ENCODE results near the gene MN1. TPM values are rescaled to one million over a fixed set of nuclear protein-coding genes. Genes with fewer than 3 reads are reported as not detected.

Gene MN1
- polyA plus RNA-seq, 3 donors, result 0.06 to 0.38 (median 0.29) TPM

GRCh38 chr22:27764722-27765236, 36.8 kb downstream of the MN1 start:
- no peak for DNase-seq
- intact Hi-C loops (cut with micrococcal nuclease), result no loop called here
- no peak overlapping the region for H3K27ac ChIP-seq (ENCODE audit: low read depth in 1 of 2, low read length in 2 of 2)
- H2AFZ ChIP-seq (ENCODE audit: insufficient read depth, low read depth, low read length, poor library complexity, severe bottlenecking), result no peak overlapping the region
- peaks cover 0 to 6% (median 2%) of the 10 kb centered on the region in 3 donors for H3K27me3 Mint-ChIP-seq (ENCODE audit: low read depth in 3 of 3)
- H4K20me1 ChIP-seq (ENCODE audit: insufficient read depth, low read length), result no peaks in the 10 kb centered on the region
- no peaks in the 10 kb centered on the region for H3K36me3 ChIP-seq (replicated peaks in 1 of 2; ENCODE audit: control insufficient read depth in 1 of 2, insufficient read depth in 2 of 2, low read length in 2 of 2)
- no peaks in the 10 kb centered on the region for H3K4me1 ChIP-seq (ENCODE audit: control insufficient read depth in 1 of 2, insufficient read depth in 2 of 2, low read length in 2 of 2)
- H3K4me2 ChIP-seq (replicated peaks; ENCODE audit: extremely low read depth, low read length, poor library complexity, severe bottlenecking), result no peak overlapping the region
- no peak overlapping the region for H3K4me3 Mint-ChIP-seq
- H3K27me3 ChIP-seq (ENCODE audit: control insufficient read depth in 2 of 2, insufficient read depth in 2 of 2, low read length in 2 of 2), result no peaks in the 10 kb centered on the region
- H3K27ac Mint-ChIP-seq, result no peak overlapping the region
- H3K79me2 ChIP-seq (ENCODE audit: insufficient read depth, low read length), result no peaks in the 10 kb centered on the region
- H3K36me3 Mint-ChIP-seq, result no peaks in the 10 kb centered on the region
- H3K9me3 Mint-ChIP-seq, result peaks cover 0 to 1% (median 0%) of the 10 kb centered on the region in 7 donors
- peaks cover 8% of the 10 kb centered on the region for H3K4me1 Mint-ChIP-seq
- TF ChIP-seq CTCF (IDR thresholded peaks at IDR 0.05), result no peak
- 100% methylated on average over 2 of the region's 3 CpGs for WGBS (ENCODE audit: insufficient coverage)
- no peak overlapping the region for H3K4me3 ChIP-seq (replicated peaks in 1 of 3; ENCODE audit: low read depth in 2 of 3, low read length in 3 of 3)
- H3K9me3 ChIP-seq (replicated peaks in 1 of 2; ENCODE audit: control insufficient read depth in 1 of 2, insufficient read depth in 1 of 2, low read length in 2 of 2), result no peaks in the 10 kb centered on the region
- no peak overlapping the region for H3K9ac ChIP-seq (ENCODE audit: insufficient read depth, low read length, poor library complexity, severe bottlenecking)

GRCh38 chr22:27761665-27762064, 39.9 kb downstream of the MN1 start:
- intact Hi-C loops (cut with micrococcal nuclease), result no loop called here
- DNase-seq, result no peak
- no peak for TF ChIP-seq CTCF (IDR thresholded peaks at IDR 0.05)

More at GRCh38 chr22:27761665-27762064, 39.9 kb downstream of the MN1 start:
- Histone ChIP-seq H2AFZ (ENCODE audit: insufficient read depth, low read depth, low read length, poor library complexity, severe bottlenecking) (no peak overlapping the region), H3K4me1 (ENCODE audit: control insufficient read depth in 1 of 2, insufficient read depth in 2 of 2, low read length in 2 of 2) (no peaks in the 10 kb centered on the region), H3K36me3 (replicated peaks in 1 of 2; ENCODE audit: control insufficient read depth in 1 of 2, insufficient read depth in 2 of 2, low read length in 2 of 2) (no peaks in the 10 kb centered on the region), H3K4me3 (replicated peaks in 1 of 3; ENCODE audit: low read depth in 2 of 3, low read length in 3 of 3) (no peak overlapping the region), H3K9me3 (replicated peaks in 1 of 2; ENCODE audit: control insufficient read depth in 1 of 2, insufficient read depth in 1 of 2, low read length in 2 of 2) (no peaks in the 10 kb centered on the region), H3K9ac (ENCODE audit: insufficient read depth, low read length, poor library complexity, severe bottlenecking) (no peak overlapping the region), H3K27ac (ENCODE audit: low read depth in 1 of 2, low read length in 2 of 2) (no peak overlapping the region), H3K27me3 (ENCODE audit: control insufficient read depth in 2 of 2, insufficient read depth in 2 of 2, low read length in 2 of 2) (no peaks in the 10 kb centered on the region), H3K79me2 (ENCODE audit: insufficient read depth, low read length) (no peaks in the 10 kb centered on the region), H3K4me2 (replicated peaks; ENCODE audit: extremely low read depth, low read length, poor library complexity, severe bottlenecking) (no peak overlapping the region), H4K20me1 (ENCODE audit: insufficient read depth, low read length) (no peaks in the 10 kb centered on the region)
- Mint-ChIP-seq H3K27ac (no peak overlapping the region), H3K27me3 (ENCODE audit: low read depth in 3 of 3) (peaks cover 0 to 4% (median 2%) of the 10 kb centered on the region in 3 donors), H3K4me1 (peaks cover 8% of the 10 kb centered on the region), H3K9me3 (no peaks in the 10 kb centered on the region), H3K36me3 (no peaks in the 10 kb centered on the region), H3K4me3 (no peak overlapping the region)
- 82% methylated on average over 15 of the region's 15 CpGs for WGBS (ENCODE audit: insufficient coverage)

Measured in CD14-positive monocyte (primary cell).